B cell (primary cell): ENCODE results near the gene RRAS.

Experiments
- EZH2 ChIP-seq: IDR thresholded peaks from 2 replicates; pipeline ENCODE4 v1.6.1; 2012; ENCODE audit warnings: borderline replicate concordance, low read depth, mild to moderate bottlenecking, moderate library complexity, low read length; ENCODE audit not compliant: insufficient read depth, poor library complexity, severe bottlenecking
- TF ChIP-seq, protein P1 (sequence below): fragments of 200-600 bp; IDR thresholded peaks from one replicate; pipeline ENCODE4 v1.8.0; 2022; ENCODE audit warnings: antibody characterized with exemption, mild to moderate bottlenecking

DNA sequence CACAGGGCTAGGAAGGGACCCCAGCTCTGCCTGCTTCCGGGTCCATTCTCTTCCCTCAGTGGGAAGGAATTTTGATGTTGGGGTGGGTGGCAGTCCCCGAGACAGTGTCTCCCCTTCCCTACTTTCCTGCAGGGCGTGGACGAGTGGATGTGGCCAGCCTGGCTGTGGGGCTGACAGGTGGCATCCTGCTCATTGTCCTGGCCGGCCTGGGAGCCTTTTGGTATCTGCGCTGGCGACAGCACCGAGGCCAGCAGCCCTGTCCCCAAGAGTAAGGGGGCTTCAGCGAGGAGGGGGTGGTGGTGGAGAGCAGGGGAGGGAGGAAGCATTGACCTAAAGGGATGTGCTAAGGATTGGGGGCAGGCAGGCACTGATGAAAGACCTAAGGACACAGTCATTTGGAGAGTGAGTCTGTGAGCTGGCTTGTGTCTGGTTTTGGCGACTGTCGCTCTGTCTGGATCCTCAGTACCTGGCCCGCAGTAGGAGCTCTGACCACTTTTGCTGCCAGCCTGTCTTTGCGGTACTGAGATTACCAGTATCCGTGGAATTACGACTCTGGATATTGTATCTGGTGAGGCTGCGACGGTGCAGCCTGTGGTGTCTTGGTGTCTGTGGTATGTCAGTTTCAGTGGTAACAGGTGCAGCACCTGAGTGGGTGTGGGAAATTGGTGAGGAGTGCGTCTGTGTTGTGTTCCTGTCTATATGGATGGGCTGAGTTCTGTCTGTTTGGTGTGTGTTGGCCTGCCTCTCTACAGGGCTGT is 51.4 kb downstream of the RRAS start:
- TF ChIP-seq EZH2 = no peak
- TF ChIP-seq, protein P1, sequence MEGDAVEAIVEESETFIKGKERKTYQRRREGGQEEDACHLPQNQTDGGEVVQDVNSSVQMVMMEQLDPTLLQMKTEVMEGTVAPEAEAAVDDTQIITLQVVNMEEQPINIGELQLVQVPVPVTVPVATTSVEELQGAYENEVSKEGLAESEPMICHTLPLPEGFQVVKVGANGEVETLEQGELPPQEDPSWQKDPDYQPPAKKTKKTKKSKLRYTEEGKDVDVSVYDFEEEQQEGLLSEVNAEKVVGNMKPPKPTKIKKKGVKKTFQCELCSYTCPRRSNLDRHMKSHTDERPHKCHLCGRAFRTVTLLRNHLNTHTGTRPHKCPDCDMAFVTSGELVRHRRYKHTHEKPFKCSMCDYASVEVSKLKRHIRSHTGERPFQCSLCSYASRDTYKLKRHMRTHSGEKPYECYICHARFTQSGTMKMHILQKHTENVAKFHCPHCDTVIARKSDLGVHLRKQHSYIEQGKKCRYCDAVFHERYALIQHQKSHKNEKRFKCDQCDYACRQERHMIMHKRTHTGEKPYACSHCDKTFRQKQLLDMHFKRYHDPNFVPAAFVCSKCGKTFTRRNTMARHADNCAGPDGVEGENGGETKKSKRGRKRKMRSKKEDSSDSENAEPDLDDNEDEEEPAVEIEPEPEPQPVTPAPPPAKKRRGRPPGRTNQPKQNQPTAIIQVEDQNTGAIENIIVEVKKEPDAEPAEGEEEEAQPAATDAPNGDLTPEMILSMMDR = no peak
